B cell (primary cell): ENCODE measurements around the gene CCR5AS.
A peak's percentile ranks its signal among the peaks of the same experiment; 100 is the strongest.

ENCODE experiments used
- ATAC-seq: fragments of 200-7000 bp; cut with Tn5 transposase; one replicate; pipeline ENCODE4 v1.10.0; 2021; ENCODE audit warnings: low read depth, mild to moderate bottlenecking, moderate number of reproducible peaks, moderate library complexity
- CTCF ChIA-PET: fragments of 350-600 bp; sonication (Branson Sonifier 250); formaldehyde crosslinking; loops from one replicate; lab custom pipeline; 2021; ENCODE audit warnings: antibody characterized with exemption, inconsistent platforms; lab: Charles Lee
- POLR2A ChIA-PET: fragments of 350-600 bp; sonication (Branson Sonifier 250); formaldehyde crosslinking; loops from one replicate; lab custom pipeline; 2021; ENCODE audit warnings: antibody characterized with exemption; lab: Charles Lee
- DNase-seq: peaks from one replicate; pipeline ENCODE4 v3.0.0; 2013
- H2AFZ ChIP-seq: 2 replicates; pipeline ENCODE4 v1.6.1; 2012; ENCODE audit warnings: mild to moderate bottlenecking, low read depth, low read length; ENCODE audit not compliant: insufficient read depth, poor library complexity, severe bottlenecking
- H3K27ac ChIP-seq, 2 donors: 1 replicate in 1 of 2; 2 replicates in 1 of 2; pipeline ENCODE4 v1.5.1; 2012 to 2013; ENCODE audit warnings: low read length in 2 of 2, mild to moderate bottlenecking in 2 of 2, moderate library complexity in 1 of 2
- H3K27me3 ChIP-seq, 4 experiments: fragments of 200-600 bp in 1 of 4; sonication (generic) in 1 of 4; replicated peaks in 1 of 4; 1 replicate in 2 of 4; 2 replicates in 2 of 4; pipeline versions ENCODE4 v1.6.1 to v1.7.0; 2013 to 2016; ENCODE audit warnings: low read length in 3 of 4, mild to moderate bottlenecking in 2 of 4, mixed read lengths in 1 of 4, moderate library complexity in 1 of 4; ENCODE audit not compliant: insufficient read depth in 4 of 4, control insufficient read depth in 3 of 4; ENCODE audit errors: control extremely low read depth in 1 of 4
- H3K36me3 ChIP-seq, 2 experiments: replicated peaks in 1 of 2; 1 replicate in 1 of 2; 2 replicates in 1 of 2; pipeline versions ENCODE4 v1.6.1 to v1.7.1; 2013; ENCODE audit warnings: low read length in 1 of 2; ENCODE audit not compliant: insufficient read depth in 2 of 2, control insufficient read depth in 1 of 2; ENCODE audit errors: control extremely low read depth in 1 of 2, extremely low read depth in 1 of 2
- H3K4me1 ChIP-seq, 2 donors: fragments of 200-600 bp in 1 of 2; sonication (generic) in 1 of 2; 1 replicate in 1 of 2; 2 replicates in 1 of 2; pipeline versions ENCODE4 v1.5.1 to v1.6.1; 2013 to 2017; ENCODE audit warnings: low read length in 2 of 2; ENCODE audit not compliant: control insufficient read depth in 2 of 2, insufficient read depth in 2 of 2
- H3K4me2 ChIP-seq: replicated peaks from 2 replicates; pipeline ENCODE3; 2012; ENCODE audit warnings: mild to moderate bottlenecking, low read depth, low read length; ENCODE audit not compliant: poor library complexity, severe bottlenecking
- H3K4me3 ChIP-seq, 5 experiments: fragments of 200-600 bp in 1 of 5; sonication (generic) in 1 of 5; 1 replicate in 3 of 5; 2 replicates in 2 of 5; pipeline versions ENCODE4 v1.5.1 to v1.7.0; 2011 to 2016; ENCODE audit warnings: low read length in 4 of 5, mild to moderate bottlenecking in 4 of 5, low read depth in 2 of 5, control low read depth in 1 of 5, moderate library complexity in 1 of 5; ENCODE audit not compliant: insufficient read depth in 1 of 5; ENCODE audit errors: control extremely low read depth in 1 of 5, extremely low read depth in 1 of 5
- H3K79me2 ChIP-seq: fragments of 200-600 bp; sonication (generic); one replicate; pipeline ENCODE4 v1.6.0; 2016; ENCODE audit warnings: low read length; ENCODE audit not compliant: control insufficient read depth, insufficient read depth
- H3K9ac ChIP-seq: fragments of 200-600 bp; sonication (generic); 2 replicates; pipeline ENCODE4 v1.6.1; 2017; ENCODE audit warnings: mild to moderate bottlenecking, low read length, moderate library complexity
- H3K9me3 ChIP-seq, 3 donors: one replicate each; pipeline versions ENCODE4 v1.6.1 to v1.7.1; 2013; ENCODE audit warnings: low read length in 2 of 3; ENCODE audit not compliant: control insufficient read depth in 2 of 3, insufficient read depth in 1 of 3; ENCODE audit errors: control extremely low read depth in 1 of 3
- H4K20me1 ChIP-seq: 2 replicates; pipeline ENCODE4 v1.6.0; 2012; ENCODE audit warnings: mild to moderate bottlenecking, low read length; ENCODE audit not compliant: insufficient read depth, control insufficient read depth, poor library complexity, severe bottlenecking
- H3K27ac Mint-ChIP-seq: one replicate; pipeline ENCODE4 v1.8.0; 2021; ENCODE audit warnings: mixed read lengths
- H3K27me3 Mint-ChIP-seq: one replicate; pipeline ENCODE4 v1.8.0; 2021; ENCODE audit warnings: mixed read lengths
- H3K4me1 Mint-ChIP-seq: one replicate; pipeline ENCODE4 v1.8.0; 2021; ENCODE audit warnings: mixed read lengths
- H3K4me3 Mint-ChIP-seq: one replicate; pipeline ENCODE4 v1.8.0; 2021; ENCODE audit warnings: mixed read lengths
- H3K9me3 Mint-ChIP-seq: one replicate; pipeline ENCODE4 v1.8.0; 2022; ENCODE audit warnings: mixed read lengths; ENCODE audit not compliant: insufficient read depth
- CTCF ChIP-seq: fragments of 200-600 bp; IDR thresholded peaks from one replicate; pipeline ENCODE4 v1.8.0; 2022; ENCODE audit warnings: antibody characterized with exemption, mild to moderate bottlenecking
- EZH2 ChIP-seq: IDR thresholded peaks from 2 replicates; pipeline ENCODE4 v1.6.1; 2012; ENCODE audit warnings: borderline replicate concordance, low read depth, mild to moderate bottlenecking, moderate library complexity, low read length; ENCODE audit not compliant: insufficient read depth, poor library complexity, severe bottlenecking
- WGBS: methylation state at CpG from one replicate; pipeline ENCODE4 v1.1.5; 2013; ENCODE audit warnings: missing lambda C conversion rate; ENCODE audit not compliant: insufficient coverage; 5-methylcytosine and 5-hydroxymethylcytosine counted together
- intact Hi-C: fragments of 100-400 bp; cut with micrococcal nuclease; formaldehyde crosslinking; loops from one replicate; pipeline ENCODE4 v1.10.0; 2022

CCR5AS gene

DNA sequence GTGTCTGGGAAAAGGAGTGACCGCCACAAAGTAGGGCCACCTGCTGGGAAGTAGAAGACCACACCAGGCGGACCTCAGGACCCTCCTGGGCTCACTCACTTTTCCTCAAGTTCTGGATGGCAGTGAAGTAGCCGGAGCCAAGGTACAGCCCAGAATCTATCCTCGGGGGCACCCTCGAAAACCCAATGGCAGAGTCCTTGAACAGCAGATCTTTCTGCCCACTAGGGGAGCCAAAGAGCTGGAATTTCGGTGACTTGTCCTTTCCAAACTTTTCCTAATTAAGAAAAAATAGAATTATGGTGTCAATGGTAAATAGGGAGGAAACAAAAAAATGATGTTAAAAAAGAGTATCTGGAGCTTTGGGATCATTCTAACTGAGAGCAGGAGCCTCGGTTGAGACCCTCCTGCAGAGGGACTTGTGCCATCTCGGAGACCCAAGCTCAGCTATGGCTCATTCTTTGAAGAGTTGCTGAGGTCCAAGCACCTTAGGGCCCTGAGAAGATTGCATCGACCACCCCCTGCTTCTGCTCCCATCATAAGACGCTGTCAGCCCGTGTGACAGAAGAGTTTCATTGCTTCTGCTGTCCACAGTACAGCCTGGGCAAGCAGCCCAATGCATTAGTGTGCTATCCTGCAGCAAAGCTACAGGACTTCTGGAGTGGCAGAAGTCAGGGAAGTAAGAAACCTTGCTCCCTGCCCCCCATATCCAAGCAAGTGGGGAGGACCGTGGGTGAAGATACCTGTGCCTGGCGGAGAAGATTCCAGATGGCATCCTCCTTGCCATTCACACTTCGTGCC lies 43.1 kb upstream of the CCR5AS start:
- Histone ChIP-seq H3K27ac (no peak overlapping the region), H3K4me1 (no peaks in the 10 kb centered on the region)
- H3K4me1 Mint-ChIP-seq, result peaks cover 7% of the 10 kb centered on the region

More for the DNA sequence above, 43.1 kb upstream of the CCR5AS start:
- H3K9me3 Mint-ChIP-seq, result no peaks in the 10 kb centered on the region
- H3K27ac Mint-ChIP-seq, result no peak overlapping the region
- Histone ChIP-seq H4K20me1 (no peaks in the 10 kb centered on the region), H3K4me2 (no peak overlapping the region), H3K9me3 (no peaks in the 10 kb centered on the region), H3K9ac (no peak overlapping the region), H2AFZ (no peak overlapping the region), H3K4me3 (no peak overlapping the region), H3K79me2 (no peaks in the 10 kb centered on the region), H3K27me3 (peaks cover 0 to 5% (median 0%) of the 10 kb centered on the region in 4 experiments), H3K36me3 (no peaks in the 10 kb centered on the region)
- peaks cover 16% of the 10 kb centered on the region for H3K27me3 Mint-ChIP-seq
- ATAC-seq, result no peak
- 96% methylated on average over 10 of the region's 14 CpGs for WGBS
- DNase-seq, result no peak
- ChIA-PET POLR2A (no interaction called here), CTCF (interaction anchor here (1.1 to 1.5 kb wide), 4 partner anchors 11 to 180 kb away, joined by 3 to 8 read pairs (median 4); no protein-coding TSS in a partner anchor)
- intact Hi-C loops, result no loop called here
- H3K4me3 Mint-ChIP-seq, result no peak overlapping the region
- TF ChIP-seq CTCF (peak; percentile 60), EZH2 (no peak)
